GM12878 (cell line): ENCODE data around the gene OPCML. TPM values are rescaled to one million over a fixed set of nuclear protein-coding genes. Genes with fewer than 3 reads are reported as not detected.

Experiments used
- ATAC-seq: fragments of 200-7000 bp; cut with Tn5 transposase; 3 replicates; pipeline ENCODE4 v1.9.1; 2020; ENCODE audit warnings: mild to moderate bottlenecking, moderate library complexity
- BruUV-seq: library from RNA; stranded (reverse); fragments of 400-500 nt; replicated peaks from 2 replicates; lab custom pipeline; 2021; lab: Mats Ljungman, UMichigan
- CTCF ChIA-PET: fragments of 300-600 bp; sonication (Branson Sonifier 250); formaldehyde crosslinking; extraction: SDS; loops from one replicate; lab custom pipeline; 2021; ENCODE audit warnings: inconsistent platforms; lab: Yijun Ruan, JAX
- POLR2A ChIA-PET: fragments of 350-600 bp; formaldehyde crosslinking; extraction: SDS; loops from one replicate; lab custom pipeline; 2021; ENCODE audit warnings: inconsistent platforms; lab: Charles Lee
- RAD21 ChIA-PET: fragments of 300-600 bp; sonication (Branson Sonifier 250); formaldehyde crosslinking; loops from one replicate; lab custom pipeline; 2023; ENCODE audit warnings: antibody characterized with exemption; ENCODE audit not compliant: unreplicated experiment; lab: Charles Lee
- SMC1A ChIA-PET: fragments of 300-600 bp; sonication (Branson Sonifier 250); formaldehyde crosslinking; loops from one replicate; lab custom pipeline; 2023; ENCODE audit not compliant: unreplicated experiment, uncharacterized antibody; lab: Charles Lee
- DNase-seq: peaks from one replicate; pipeline ENCODE4 v3.0.0-alpha.2; 2011; ENCODE audit warnings: low read depth, low spot score
- FAIRE-seq: peaks from 3 replicates; lab custom pipeline; 2011; peaks lifted over from hg19 to GRCh38; lab: Jason Lieb, UNC
- H2AFZ ChIP-seq: 2 replicates; pipeline ENCODE4 v1.6.0; 2011; ENCODE audit warnings: low read depth, low read length, control low read depth; ENCODE audit not compliant: control insufficient read depth
- H3K27ac ChIP-seq: 2 replicates; pipeline ENCODE4 v1.5.1; 2011; ENCODE audit warnings: control low read depth; ENCODE audit not compliant: control insufficient read depth, insufficient read depth
- H3K27me3 ChIP-seq, 2 experiments: replicated peaks in 1 of 2; 2 replicates each; pipeline versions ENCODE4 v1.6.0 to v1.6.1; 2011; ENCODE audit warnings: low read length in 1 of 2; ENCODE audit not compliant: control insufficient read depth in 2 of 2, insufficient read depth in 2 of 2
- H3K36me3 ChIP-seq, 2 experiments: 2 replicates each; pipeline ENCODE4 v1.5.1; 2011; ENCODE audit warnings: low read length in 1 of 2; ENCODE audit not compliant: control insufficient read depth in 2 of 2, insufficient read depth in 2 of 2
- H3K4me1 ChIP-seq: 2 replicates; pipeline ENCODE4 v1.6.1; 2011; ENCODE audit warnings: mild to moderate bottlenecking, low read length, moderate library complexity, mixed read lengths; ENCODE audit not compliant: control insufficient read depth, insufficient read depth
- H3K4me2 ChIP-seq: 2 replicates; pipeline ENCODE4 v1.6.0; 2011; ENCODE audit warnings: control low read depth; ENCODE audit not compliant: control insufficient read depth, insufficient read depth
- H3K4me3 ChIP-seq: fragments of 200-600 bp; sonication (generic); 2 replicates; pipeline ENCODE4 v1.5.1; 2016
- H3K79me2 ChIP-seq: 2 replicates; pipeline ENCODE4 v1.6.0; 2011; ENCODE audit warnings: low read length; ENCODE audit not compliant: control insufficient read depth, insufficient read depth
- H3K9ac ChIP-seq: 2 replicates; pipeline ENCODE4 v1.8.0; 2011; ENCODE audit warnings: low read length, control low read depth, mixed read lengths; ENCODE audit not compliant: control insufficient read depth, insufficient read depth
- H3K9me3 ChIP-seq: replicated peaks from 3 replicates; pipeline ENCODE4 v1.5.1; 2011; ENCODE audit warnings: mild to moderate bottlenecking, low read length; ENCODE audit not compliant: control insufficient read depth, insufficient read depth
- H4K20me1 ChIP-seq: 2 replicates; pipeline ENCODE4 v1.6.0; 2011; ENCODE audit not compliant: control insufficient read depth, insufficient read depth
- CBFB ChIP-seq: IDR thresholded peaks from 2 replicates; pipeline ENCODE4 v1.6.1; 2016; ENCODE audit warnings: antibody characterized with exemption, low read depth
- CREB1 ChIP-seq: IDR thresholded peaks from 2 replicates; pipeline ENCODE4 v1.6.1; 2012; ENCODE audit warnings: low read depth, mild to moderate bottlenecking, inconsistent platforms
- FOS ChIP-seq: IDR thresholded peaks from 3 replicates; pipeline ENCODE4 v1.6.1; 2011; ENCODE audit warnings: borderline replicate concordance; ENCODE audit not compliant: insufficient read length; ENCODE audit errors: extremely low read depth
- GABPA ChIP-seq: IDR thresholded peaks from 2 replicates; pipeline ENCODE4 v1.6.1; 2014; ENCODE audit warnings: antibody characterized with exemption, low read depth, mild to moderate bottlenecking, inconsistent platforms
- HCFC1 ChIP-seq: fragments of 150-350 bp; IDR thresholded peaks from 2 replicates; pipeline ENCODE4 v1.6.1; 2014; ENCODE audit warnings: low read length
- IRF4 ChIP-seq: IDR thresholded peaks from 2 replicates; pipeline ENCODE4 v1.6.1; 2011; ENCODE audit warnings: low read depth, low read length
- MAX ChIP-seq: IDR thresholded peaks from 2 replicates; pipeline ENCODE4 v1.6.1; 2012; ENCODE audit warnings: low read depth, low read length, improper control_type of control experiment
- MLLT1 ChIP-seq: fragments of 450-650 bp; IDR thresholded peaks from 2 replicates; pipeline ENCODE4 v1.6.1; 2016; ENCODE audit warnings: mild to moderate bottlenecking
- MTA3 ChIP-seq: IDR thresholded peaks from 2 replicates; pipeline ENCODE4 v1.6.1; 2012; ENCODE audit warnings: low read length, inconsistent platforms, borderline replicate concordance
- NR2C1 ChIP-seq: fragments of 450-650 bp; IDR thresholded peaks from 2 replicates; pipeline ENCODE4 v1.6.1; 2017; ENCODE audit warnings: antibody characterized with exemption, mild to moderate bottlenecking, moderate library complexity
- NR2C2 ChIP-seq: IDR thresholded peaks from 2 replicates; pipeline ENCODE4 v1.6.1; 2011; ENCODE audit warnings: borderline replicate concordance, low read depth; ENCODE audit not compliant: control insufficient read depth, insufficient read length
- NRF1 ChIP-seq: conservative IDR thresholded peaks from 2 replicates; pipeline ENCODE4 v1.6.1; 2011; ENCODE audit warnings: mild to moderate bottlenecking, low read depth, low read length, improper control_type of control experiment
- SRF ChIP-seq, 2 experiments: IDR thresholded peaks; 2 replicates each; pipeline ENCODE4 v1.6.1; 2011; ENCODE audit warnings: low read depth in 2 of 2, low read length in 2 of 2, mild to moderate bottlenecking in 1 of 2, moderate library complexity in 1 of 2
- ZZZ3 ChIP-seq: IDR thresholded peaks from 2 replicates; pipeline ENCODE4 v1.6.1; 2011; ENCODE audit warnings: low read depth; ENCODE audit not compliant: control insufficient read depth, insufficient read length
- WGBS: methylation state at CpG from one replicate; pipeline ENCODE4 v1.1.6; 2016; ENCODE audit warnings: low lambda C conversion rate; ENCODE audit not compliant: insufficient replicate concordance, insufficient coverage; ENCODE audit errors: missing lambda C conversion rate; 5-methylcytosine and 5-hydroxymethylcytosine counted together
- in situ Hi-C: fragments of 300-500 bp; cut with MboI; formaldehyde crosslinking; loops from 9 replicates; pipeline ENCODE4 v1.14.3; 2018; ENCODE audit warnings: mixed read lengths
- intact Hi-C: fragments of 100-400 bp; cut with micrococcal nuclease; formaldehyde crosslinking; loops from one replicate; pipeline ENCODE4 v1.14.2; 2022; ENCODE audit not compliant: unreplicated experiment
- polyA plus RNA-seq, 11 experiments: library from polyadenylated mRNA; depleted of rRNA in 4 of 11; unstranded in 6 of 11; stranded (reverse) in 5 of 11; fragments of >200 nt; fragmentation: Nextera tagmentation in 4 of 11; fragmentation: Illumina TruSeq in 1 of 11; extraction: Ambion mirVana in 4 of 11; extraction: Trizol in 1 of 11; gene quantifications; 1 replicate in 1 of 11; 2 replicates in 10 of 11; pipeline versions ENCODE4 v1.2.1 to v1.2.3, GENCODE V29; 2011 to 2016; ENCODE audit warnings: inconsistent platforms in 2 of 11, missing spikeins in 2 of 11, low read depth in 1 of 11
- total RNA-seq, 4 experiments: library from RNA; depleted of rRNA in 3 of 4; stranded (reverse); fragments of >200 nt in 3 of 4; fragmentation: Illumina TruSeq in 1 of 4; extraction: Trizol in 1 of 4; gene quantifications; 2 replicates each; pipeline versions ENCODE4 v1.2.1 to v1.2.3, GENCODE V29; 2013 to 2021
- TF ChIP-seq, protein P1 (sequence below): IDR thresholded peaks from 2 replicates; pipeline ENCODE4 v1.6.1; 2012; ENCODE audit warnings: improper control_type of control experiment, low read depth, low read length; ENCODE audit not compliant: insufficient replicate concordance
- TF ChIP-seq, protein P2 (sequence below): fragments of 450-650 bp; formaldehyde crosslinking; IDR thresholded peaks from 2 replicates; pipeline ENCODE4 v1.4.0; 2022; ENCODE audit warnings: mild to moderate bottlenecking, moderate library complexity

The OPCML gene
- total and polyA plus RNA-seq, 10 of the 15 experiments (the other 5 are each of a cell fraction or from before 2014, with no cell fraction given): 0.84 TPM; not detected in 9

DNA sequence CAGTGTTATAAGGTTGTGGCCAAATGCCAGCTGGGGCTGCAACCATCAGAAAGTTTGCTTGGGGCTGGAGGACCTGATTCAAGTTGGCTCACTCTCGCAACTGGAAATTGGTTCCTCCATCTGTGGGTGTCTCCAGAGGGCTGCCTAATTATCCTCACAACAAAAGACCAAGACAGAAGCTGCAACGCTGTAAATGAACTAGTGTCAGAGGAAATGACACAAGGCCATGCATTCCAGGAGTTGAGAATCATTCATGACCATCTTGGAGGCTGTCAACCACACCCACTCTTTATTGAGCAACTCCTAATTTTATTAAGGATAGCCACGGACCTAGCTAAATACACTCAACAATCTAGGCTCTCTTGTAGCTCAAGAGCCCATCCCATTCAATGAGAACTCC, 1060.8 kb downstream of the OPCML start:
- FAIRE-seq (no peak), DNase-seq (no peak), ATAC-seq (no peak)
- RAD21 ChIA-PET: no interaction called here
- Histone ChIP-seq H3K9ac (no peak overlapping the region), H3K27ac (no peak overlapping the region), H3K36me3 (no peaks in the 10 kb centered on the region), H3K4me3 (no peak overlapping the region), H3K4me1 (no peaks in the 10 kb centered on the region), H4K20me1 (no peaks in the 10 kb centered on the region), H3K27me3 (no peaks in the 10 kb centered on the region; a peak in 1 of 4 replicates), H2AFZ (no peak overlapping the region), H3K79me2 (no peaks in the 10 kb centered on the region), H3K4me2 (no peak overlapping the region), H3K9me3 (no peaks in the 10 kb centered on the region)
- POLR2A ChIA-PET: no interaction called here
- SMC1A ChIA-PET: no interaction called here
- 2% methylated on average over 3 of the region's 3 CpGs for WGBS
- no TSS peak for BruUV-seq
- intact Hi-C loops (no loop called here), in situ Hi-C loops (no loop called here)
- CTCF ChIA-PET: no interaction called here
- no peak for TF ChIP-seq IRF4
- no peak for TF ChIP-seq CBFB
- TF ChIP-seq, protein P1, sequence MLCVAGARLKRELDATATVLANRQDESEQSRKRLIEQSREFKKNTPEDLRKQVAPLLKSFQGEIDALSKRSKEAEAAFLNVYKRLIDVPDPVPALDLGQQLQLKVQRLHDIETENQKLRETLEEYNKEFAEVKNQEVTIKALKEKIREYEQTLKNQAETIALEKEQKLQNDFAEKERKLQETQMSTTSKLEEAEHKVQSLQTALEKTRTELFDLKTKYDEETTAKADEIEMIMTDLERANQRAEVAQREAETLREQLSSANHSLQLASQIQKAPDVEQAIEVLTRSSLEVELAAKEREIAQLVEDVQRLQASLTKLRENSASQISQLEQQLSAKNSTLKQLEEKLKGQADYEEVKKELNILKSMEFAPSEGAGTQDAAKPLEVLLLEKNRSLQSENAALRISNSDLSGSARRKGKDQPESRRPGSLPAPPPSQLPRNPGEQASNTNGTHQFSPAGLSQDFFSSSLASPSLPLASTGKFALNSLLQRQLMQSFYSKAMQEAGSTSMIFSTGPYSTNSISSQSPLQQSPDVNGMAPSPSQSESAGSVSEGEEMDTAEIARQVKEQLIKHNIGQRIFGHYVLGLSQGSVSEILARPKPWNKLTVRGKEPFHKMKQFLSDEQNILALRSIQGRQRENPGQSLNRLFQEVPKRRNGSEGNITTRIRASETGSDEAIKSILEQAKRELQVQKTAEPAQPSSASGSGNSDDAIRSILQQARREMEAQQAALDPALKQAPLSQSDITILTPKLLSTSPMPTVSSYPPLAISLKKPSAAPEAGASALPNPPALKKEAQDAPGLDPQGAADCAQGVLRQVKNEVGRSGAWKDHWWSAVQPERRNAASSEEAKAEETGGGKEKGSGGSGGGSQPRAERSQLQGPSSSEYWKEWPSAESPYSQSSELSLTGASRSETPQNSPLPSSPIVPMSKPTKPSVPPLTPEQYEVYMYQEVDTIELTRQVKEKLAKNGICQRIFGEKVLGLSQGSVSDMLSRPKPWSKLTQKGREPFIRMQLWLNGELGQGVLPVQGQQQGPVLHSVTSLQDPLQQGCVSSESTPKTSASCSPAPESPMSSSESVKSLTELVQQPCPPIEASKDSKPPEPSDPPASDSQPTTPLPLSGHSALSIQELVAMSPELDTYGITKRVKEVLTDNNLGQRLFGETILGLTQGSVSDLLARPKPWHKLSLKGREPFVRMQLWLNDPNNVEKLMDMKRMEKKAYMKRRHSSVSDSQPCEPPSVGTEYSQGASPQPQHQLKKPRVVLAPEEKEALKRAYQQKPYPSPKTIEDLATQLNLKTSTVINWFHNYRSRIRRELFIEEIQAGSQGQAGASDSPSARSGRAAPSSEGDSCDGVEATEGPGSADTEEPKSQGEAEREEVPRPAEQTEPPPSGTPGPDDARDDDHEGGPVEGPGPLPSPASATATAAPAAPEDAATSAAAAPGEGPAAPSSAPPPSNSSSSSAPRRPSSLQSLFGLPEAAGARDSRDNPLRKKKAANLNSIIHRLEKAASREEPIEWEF: no peak
- TF ChIP-seq MLLT1: no peak
- TF ChIP-seq NR2C2: no peak
- no peak for TF ChIP-seq NRF1
- no peak for TF ChIP-seq GABPA
- no peak for TF ChIP-seq MAX
- TF ChIP-seq FOS: no peak
- TF ChIP-seq NR2C1: no peak
- no peak for TF ChIP-seq MTA3
- TF ChIP-seq HCFC1: no peak
- no peak for TF ChIP-seq CREB1
- TF ChIP-seq SRF (IDR thresholded peaks at IDR 0.05; ENCODE audit: low read depth in 2 of 2, low read length in 2 of 2): no peak
- TF ChIP-seq ZZZ3: no peak
- TF ChIP-seq, protein P2, sequence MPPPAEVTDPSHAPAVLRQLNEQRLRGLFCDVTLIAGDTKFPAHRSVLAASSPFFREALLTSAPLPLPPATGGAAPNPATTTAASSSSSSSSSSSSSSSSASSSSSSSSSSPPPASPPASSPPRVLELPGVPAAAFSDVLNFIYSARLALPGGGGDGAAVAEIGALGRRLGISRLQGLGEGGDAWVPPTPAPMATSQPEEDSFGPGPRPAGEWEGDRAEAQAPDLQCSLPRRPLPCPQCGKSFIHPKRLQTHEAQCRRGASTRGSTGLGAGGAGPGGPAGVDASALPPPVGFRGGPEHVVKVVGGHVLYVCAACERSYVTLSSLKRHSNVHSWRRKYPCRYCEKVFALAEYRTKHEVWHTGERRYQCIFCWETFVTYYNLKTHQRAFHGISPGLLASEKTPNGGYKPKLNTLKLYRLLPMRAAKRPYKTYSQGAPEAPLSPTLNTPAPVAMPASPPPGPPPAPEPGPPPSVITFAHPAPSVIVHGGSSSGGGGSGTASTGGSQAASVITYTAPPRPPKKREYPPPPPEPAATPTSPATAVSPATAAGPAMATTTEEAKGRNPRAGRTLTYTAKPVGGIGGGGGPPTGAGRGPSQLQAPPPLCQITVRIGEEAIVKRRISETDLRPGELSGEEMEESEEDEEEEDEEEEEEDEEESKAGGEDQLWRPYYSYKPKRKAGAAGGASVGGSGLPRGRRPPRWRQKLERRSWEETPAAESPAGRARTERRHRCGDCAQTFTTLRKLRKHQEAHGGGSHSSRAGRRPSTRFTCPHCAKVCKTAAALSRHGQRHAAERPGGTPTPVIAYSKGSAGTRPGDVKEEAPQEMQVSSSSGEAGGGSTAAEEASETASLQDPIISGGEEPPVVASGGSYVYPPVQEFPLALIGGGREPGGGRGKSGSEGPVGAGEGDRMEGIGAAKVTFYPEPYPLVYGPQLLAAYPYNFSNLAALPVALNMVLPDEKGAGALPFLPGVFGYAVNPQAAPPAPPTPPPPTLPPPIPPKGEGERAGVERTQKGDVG: no peak
